ENCODE measurements around the gene TRAPPC4. TPM values are rescaled to one million over a fixed set of nuclear protein-coding genes. Genes with fewer than 3 reads are reported as not detected.
A peak's percentile ranks its signal among the peaks of the same experiment; 100 is the strongest.

The TRAPPC4 gene
- total RNA-seq, 1 experiment from 2014 or later: 73.0 TPM

DNA sequence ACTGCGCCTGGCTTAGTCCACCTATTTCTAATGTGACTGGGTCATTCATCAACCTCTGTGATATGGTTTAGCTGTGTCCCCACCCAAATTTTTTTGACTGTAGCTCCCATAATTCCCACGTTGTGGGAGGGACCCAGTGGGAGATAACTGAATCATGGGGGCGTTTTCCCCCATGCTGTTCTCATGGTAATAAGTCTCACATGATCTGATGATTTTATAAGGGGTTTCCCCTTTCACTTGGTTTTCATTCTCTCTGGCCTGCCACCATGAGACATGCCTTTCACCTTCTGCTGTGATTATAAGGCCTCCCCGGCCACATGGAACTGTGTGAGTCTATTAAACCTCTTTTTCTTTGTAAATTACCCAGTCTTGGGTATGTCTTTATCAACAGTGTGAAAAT lies 11.9 kb upstream of the TRAPPC4 start:
- no peaks in the 10 kb centered on the region for H3K27me3 ChIP-seq (replicated peaks; ENCODE audit: insufficient read depth, low read depth, low read length, poor library complexity)
- H3K27ac ChIP-seq (ENCODE audit: low read depth, low read length, poor library complexity, severe bottlenecking): no peak overlapping the region
- H3K36me3 ChIP-seq (ENCODE audit: insufficient read depth, low read length, poor library complexity, severe bottlenecking): peaks cover 27% of the 10 kb centered on the region
- ChIA-PET CTCF (no interaction called here), POLR2A (ENCODE audit: low non-redundant PET) (no interaction called here)
- TF ChIP-seq, protein P1, sequence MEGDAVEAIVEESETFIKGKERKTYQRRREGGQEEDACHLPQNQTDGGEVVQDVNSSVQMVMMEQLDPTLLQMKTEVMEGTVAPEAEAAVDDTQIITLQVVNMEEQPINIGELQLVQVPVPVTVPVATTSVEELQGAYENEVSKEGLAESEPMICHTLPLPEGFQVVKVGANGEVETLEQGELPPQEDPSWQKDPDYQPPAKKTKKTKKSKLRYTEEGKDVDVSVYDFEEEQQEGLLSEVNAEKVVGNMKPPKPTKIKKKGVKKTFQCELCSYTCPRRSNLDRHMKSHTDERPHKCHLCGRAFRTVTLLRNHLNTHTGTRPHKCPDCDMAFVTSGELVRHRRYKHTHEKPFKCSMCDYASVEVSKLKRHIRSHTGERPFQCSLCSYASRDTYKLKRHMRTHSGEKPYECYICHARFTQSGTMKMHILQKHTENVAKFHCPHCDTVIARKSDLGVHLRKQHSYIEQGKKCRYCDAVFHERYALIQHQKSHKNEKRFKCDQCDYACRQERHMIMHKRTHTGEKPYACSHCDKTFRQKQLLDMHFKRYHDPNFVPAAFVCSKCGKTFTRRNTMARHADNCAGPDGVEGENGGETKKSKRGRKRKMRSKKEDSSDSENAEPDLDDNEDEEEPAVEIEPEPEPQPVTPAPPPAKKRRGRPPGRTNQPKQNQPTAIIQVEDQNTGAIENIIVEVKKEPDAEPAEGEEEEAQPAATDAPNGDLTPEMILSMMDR (conservative IDR thresholded peaks at IDR 0.05; ENCODE audit: low read depth, low read length): no peak
- no peak for TF ChIP-seq EZH2 (IDR thresholded peaks at IDR 0.05; ENCODE audit: borderline replicate concordance, low read depth, low read length, poor library complexity, severe bottlenecking)
- H3K9me3 ChIP-seq (ENCODE audit: low read depth, low read length, poor library complexity, severe bottlenecking): no peaks in the 10 kb centered on the region
- H3K4me1 ChIP-seq (ENCODE audit: insufficient read depth, low read length, poor library complexity, severe bottlenecking): no peaks in the 10 kb centered on the region
- no peak overlapping the region for H3K4me3 ChIP-seq (ENCODE audit: low read depth, low read length, poor library complexity, severe bottlenecking)
- intact Hi-C loops (cut with micrococcal nuclease; ENCODE audit: unreplicated experiment): no loop called here
- DNase-seq (ENCODE audit: low spot score): peak; percentile 28
- BruUV-seq (replicated peaks): no TSS peak

DNA sequence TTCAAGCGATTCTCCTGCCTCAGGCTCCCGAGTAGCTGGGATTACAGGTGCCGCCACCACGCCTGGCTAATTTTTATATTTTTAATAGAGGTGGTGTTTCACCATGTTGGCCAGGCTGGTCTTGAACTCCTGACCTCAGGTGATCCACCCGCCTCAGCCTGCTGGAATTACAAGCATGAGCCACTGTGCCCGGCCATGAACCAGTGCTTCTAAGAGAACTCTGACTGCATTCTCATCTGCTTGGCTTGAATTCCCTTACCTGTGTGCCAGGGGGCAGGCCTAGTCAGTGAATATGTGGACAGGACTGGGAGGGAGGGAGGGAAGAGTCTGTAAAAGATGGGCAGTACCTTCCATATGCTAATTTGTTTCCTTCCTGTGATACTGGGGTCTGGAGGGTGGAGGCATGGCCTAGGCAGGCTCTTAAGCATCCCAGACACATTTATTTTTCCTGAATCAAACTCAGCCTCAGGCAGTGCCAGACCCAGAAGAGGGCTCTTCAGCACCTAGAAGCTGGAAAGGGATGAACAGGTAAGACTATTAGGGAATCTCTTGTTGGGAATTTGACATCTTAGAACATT lies 7.0 kb upstream of the TRAPPC4 start:
- no TSS peak for BruUV-seq (replicated peaks)
- no peak for TF ChIP-seq EZH2 (IDR thresholded peaks at IDR 0.05; ENCODE audit: borderline replicate concordance, low read depth, low read length, poor library complexity, severe bottlenecking)
- TF ChIP-seq, protein P1 (conservative IDR thresholded peaks at IDR 0.05; ENCODE audit: low read depth, low read length): no peak
- POLR2A ChIA-PET (ENCODE audit: low non-redundant PET): no interaction called here
- intact Hi-C loops (cut with micrococcal nuclease; ENCODE audit: unreplicated experiment): loop anchor here (5.0 kb wide), 1 partner anchor 49 kb away; no protein-coding TSS in a partner anchor
- Histone ChIP-seq H3K4me1 (ENCODE audit: insufficient read depth, low read length, poor library complexity, severe bottlenecking) (peaks cover 4% of the 10 kb centered on the region), H3K36me3 (ENCODE audit: insufficient read depth, low read length, poor library complexity, severe bottlenecking) (peaks cover 54% of the 10 kb centered on the region), H3K27me3 (replicated peaks; ENCODE audit: insufficient read depth, low read depth, low read length, poor library complexity) (no peaks in the 10 kb centered on the region), H3K9me3 (ENCODE audit: low read depth, low read length, poor library complexity, severe bottlenecking) (no peaks in the 10 kb centered on the region), H3K27ac (ENCODE audit: low read depth, low read length, poor library complexity, severe bottlenecking) (no peak overlapping the region), H3K4me3 (ENCODE audit: low read depth, low read length, poor library complexity, severe bottlenecking) (no peak overlapping the region)
- no peak for DNase-seq (ENCODE audit: low spot score)
- CTCF ChIA-PET: no interaction called here

DNA sequence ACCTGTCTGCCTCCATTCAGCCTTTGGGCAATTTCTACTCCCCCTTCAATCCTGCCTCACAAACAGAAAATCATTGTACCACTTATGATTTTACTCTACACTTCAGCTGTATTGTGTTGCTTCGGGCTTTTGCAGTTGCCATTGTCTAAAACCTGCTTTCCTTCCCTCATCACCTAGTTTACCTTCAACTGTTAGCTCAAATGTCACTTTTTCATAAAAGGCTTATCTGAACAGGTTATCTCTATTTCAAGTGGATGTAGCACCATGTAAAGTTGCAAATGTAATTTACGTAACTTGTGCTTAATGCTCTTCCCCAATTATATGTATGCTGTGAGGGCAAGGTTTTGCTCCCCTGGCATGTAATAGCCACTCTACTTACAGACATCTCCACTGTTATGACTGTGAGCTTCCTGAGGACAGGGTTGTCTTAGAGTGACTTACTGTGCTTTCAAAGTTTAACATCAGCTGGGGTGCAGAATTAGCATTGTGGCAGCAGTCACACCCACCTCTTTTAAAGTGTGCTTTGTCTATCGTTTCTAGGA lies 5.9 kb upstream of the TRAPPC4 start:
- POLR2A ChIA-PET (ENCODE audit: low non-redundant PET): interaction anchor here (0.5 to 0.7 kb wide), 2 partner anchors 44 to 72 kb away, joined by 4 to 16 read pairs; no protein-coding TSS in a partner anchor
- no peak for DNase-seq (ENCODE audit: low spot score)

More for the DNA sequence above, 5.9 kb upstream of the TRAPPC4 start:
- intact Hi-C loops (cut with micrococcal nuclease; ENCODE audit: unreplicated experiment): loop anchor here (5.0 kb wide), 1 partner anchor 50 kb away; no protein-coding TSS in a partner anchor
- Histone ChIP-seq H3K4me1 (ENCODE audit: insufficient read depth, low read length, poor library complexity, severe bottlenecking) (peaks cover 8% of the 10 kb centered on the region), H3K27ac (ENCODE audit: low read depth, low read length, poor library complexity, severe bottlenecking) (no peak overlapping the region), H3K27me3 (replicated peaks; ENCODE audit: insufficient read depth, low read depth, low read length, poor library complexity) (no peaks in the 10 kb centered on the region), H3K36me3 (ENCODE audit: insufficient read depth, low read length, poor library complexity, severe bottlenecking) (peaks cover 59% of the 10 kb centered on the region), H3K4me3 (ENCODE audit: low read depth, low read length, poor library complexity, severe bottlenecking) (no peak overlapping the region), H3K9me3 (ENCODE audit: low read depth, low read length, poor library complexity, severe bottlenecking) (no peaks in the 10 kb centered on the region)
- BruUV-seq (replicated peaks): no TSS peak
- CTCF ChIA-PET: no interaction called here
- TF ChIP-seq, protein P1 (conservative IDR thresholded peaks at IDR 0.05; ENCODE audit: low read depth, low read length): no peak
- TF ChIP-seq EZH2 (IDR thresholded peaks at IDR 0.05; ENCODE audit: borderline replicate concordance, low read depth, low read length, poor library complexity, severe bottlenecking): no peak

Measured in A673 (cell line).